Stimulated activated CD4-positive, alpha-beta T cell treated with anti-CD3 and anti-CD28 coated beads, Interleukin-1b, Interleukin-23, amount 100 ng/mL, for 1 hour (primary cell): Measurements from ENCODE around the gene TBC1D12.
"Not testable (repeated sequence)": the region's sequence is repeated elsewhere in the genome, so short reads cannot be mapped to it uniquely, and the experiment has no call there.

ENCODE experiments used
- DNase-seq, 2 donors: peaks; one replicate each; pipeline ENCODE4 v3.0.0-alpha.2; 2020; ENCODE audit warnings: low read depth in 2 of 2

TBC1D12 gene

DNA sequence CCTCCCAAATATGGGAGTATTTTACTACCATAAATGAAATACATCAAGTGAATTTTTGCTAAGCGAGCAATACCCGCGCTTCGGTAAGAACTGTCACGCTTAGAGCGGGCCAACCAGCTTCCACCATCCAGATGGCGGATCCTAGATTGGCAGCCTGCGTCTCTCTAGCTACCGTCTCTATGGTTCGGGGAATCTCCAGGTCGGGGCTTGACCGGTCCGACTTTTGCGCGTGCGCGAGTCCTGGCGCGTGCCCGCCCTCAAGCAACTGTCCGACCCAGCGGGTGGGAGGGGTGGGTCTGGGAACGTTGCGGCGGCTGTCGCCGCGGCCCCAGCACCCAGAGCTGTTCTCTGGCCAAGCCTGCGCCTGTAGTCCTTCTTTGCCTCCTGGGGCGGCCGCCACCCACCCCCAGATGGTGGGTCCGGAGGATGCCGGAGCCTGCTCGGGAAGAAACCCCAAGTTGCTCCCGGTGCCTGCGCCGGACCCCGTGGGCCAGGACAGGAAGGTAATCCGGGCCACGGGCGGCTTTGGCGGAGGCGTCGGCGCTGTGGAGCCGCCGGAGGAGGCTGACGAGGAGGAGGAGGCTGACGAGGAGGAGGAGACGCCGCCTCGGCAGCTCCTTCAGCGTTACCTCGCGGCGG lies at the start of gene TBC1D12:
Gene TBC1D12, plus strand, starts transcription at position 338 of the 639 bp plus-strand sequence. Its CDS starts 73 bp downstream, at position 411.
- no peak for DNase-seq

DNA sequence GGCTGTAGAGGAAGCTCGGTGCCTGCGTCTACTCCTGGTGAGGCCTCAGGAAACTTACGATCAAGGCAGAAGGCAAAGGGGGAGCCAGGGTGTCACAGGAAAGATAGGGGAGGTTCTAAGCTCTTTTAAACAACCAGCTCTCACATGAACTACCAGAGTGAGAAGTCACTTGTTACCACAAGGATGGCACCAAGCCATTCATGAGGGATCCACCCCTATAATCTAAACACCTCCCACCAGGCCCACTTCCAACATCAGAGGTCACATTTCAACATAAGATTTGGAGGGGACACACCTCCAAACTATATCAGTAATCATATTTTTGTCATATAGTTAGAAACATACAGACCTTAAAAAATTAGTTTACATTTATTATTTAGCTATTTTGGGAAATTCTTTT lies 49.0 kb upstream of the TBC1D12 start:
- no peak for DNase-seq

DNA sequence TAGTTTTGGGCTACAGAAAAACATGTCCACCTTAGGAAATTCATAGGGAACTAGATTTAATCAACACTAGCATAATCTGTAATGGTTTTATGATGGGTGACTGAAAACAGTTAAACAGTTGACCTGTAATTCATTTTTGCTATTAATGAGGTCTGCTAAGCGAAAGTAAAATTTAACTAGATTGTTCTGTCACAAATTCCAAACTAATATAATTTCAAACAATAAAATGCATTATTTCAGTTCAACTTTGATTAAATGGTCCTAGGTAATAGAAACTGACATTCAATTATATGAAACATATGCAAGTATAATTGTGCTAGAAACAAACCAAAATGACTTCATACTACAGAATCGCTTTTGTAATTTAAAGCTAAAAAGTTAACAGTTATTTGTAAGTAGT lies 46.5 kb upstream of the TBC1D12 start:
- no peak for DNase-seq

GRCh38 chr10:94357193-94357592 lies 45.1 kb upstream of the TBC1D12 start:
- DNase-seq, result no peak

DNA sequence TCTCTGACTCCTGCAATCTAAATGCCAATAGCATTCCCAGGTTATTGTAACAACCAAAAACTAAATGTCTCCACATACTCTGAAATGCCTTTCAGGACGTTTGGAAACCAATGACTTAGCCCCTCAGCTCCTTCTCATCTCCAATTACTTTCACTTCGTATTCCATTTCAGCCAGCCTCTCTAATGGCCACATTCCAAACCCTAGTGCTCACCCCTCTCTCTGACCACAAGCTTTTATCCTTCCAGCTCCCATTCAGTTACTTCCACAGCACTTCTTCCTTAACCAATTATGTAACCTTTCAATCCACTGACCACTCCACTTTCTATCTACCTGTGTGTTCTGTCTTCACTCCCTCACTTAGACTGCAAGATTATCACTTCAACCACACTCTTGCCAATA lies 43.9 kb upstream of the TBC1D12 start:
- no peak for DNase-seq

DNA sequence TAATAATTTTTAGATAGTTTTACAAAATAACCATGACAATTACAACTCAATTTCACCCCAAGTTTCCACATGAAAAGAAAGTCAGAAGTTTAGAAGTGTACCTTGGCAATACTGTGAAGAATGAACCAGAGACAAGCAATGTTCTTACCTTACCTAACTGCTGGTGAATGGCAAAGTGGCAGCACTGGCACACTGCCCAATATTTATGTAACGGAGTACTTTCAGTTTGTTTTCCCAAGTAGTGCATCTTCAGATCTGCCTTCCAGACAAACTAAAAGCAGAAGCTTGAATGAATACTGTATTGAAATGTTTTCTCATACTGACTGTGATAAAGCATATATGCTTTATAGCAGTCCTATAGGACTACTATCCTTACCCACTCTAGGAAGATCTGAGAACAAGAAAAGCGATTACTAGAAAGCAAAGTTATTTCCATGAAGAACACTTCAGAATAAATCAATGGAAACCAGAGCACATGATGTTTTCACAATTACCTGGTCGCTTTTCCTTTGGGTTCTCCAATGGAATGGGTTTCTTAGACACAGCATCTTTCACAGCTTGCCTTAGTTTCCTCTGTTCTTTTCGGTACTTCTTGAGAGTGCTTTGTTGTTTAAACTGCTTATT lies 41.1 kb upstream of the TBC1D12 start:
- DNase-seq, result no peak

GRCh38 chr10:94362360-94363250 lies 39.7 kb upstream of the TBC1D12 start, which contains the start of gene NOC3L:
TSS of gene NOC3L (minus strand) at chr10:94362939. CDS start at chr10:94362838, 101 bp downstream.
- DNase-seq, result peak; percentile 78 to 96

DNA sequence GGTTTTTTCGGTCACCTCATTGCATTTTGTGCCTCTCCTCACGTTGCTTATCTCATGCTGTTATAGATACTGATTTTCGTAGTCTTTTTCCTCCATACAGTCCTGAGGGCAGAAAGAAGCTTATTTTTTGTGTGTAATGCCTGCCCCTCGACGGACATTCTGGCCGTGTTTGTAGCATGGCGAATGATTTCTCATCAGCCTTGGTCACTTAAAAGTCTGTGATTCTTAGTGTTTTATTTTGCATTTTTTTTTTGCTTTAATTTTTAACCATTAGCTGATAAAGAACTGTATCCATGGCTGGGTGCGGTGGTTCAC lies 39.1 kb upstream of the TBC1D12 start:
- DNase-seq, result no peak

DNA sequence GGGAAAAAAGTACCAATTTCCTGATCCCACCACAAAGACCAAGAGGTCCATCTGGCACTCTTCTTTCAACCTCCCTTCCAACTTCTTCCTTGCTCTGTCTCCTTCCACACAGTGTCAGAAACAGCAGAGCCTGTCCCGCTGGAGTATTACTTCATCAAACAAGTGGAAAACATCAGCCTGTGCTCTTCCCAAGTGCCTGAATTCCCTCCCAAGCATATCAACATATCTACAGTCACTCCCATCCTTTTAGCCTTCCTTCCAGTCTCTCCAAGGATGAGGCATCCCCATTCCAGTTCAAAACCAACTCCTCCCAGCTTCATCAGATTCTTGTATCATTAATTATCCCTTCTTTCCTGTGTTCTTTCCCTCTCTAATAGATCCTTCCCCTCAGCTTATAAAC lies 37.9 kb upstream of the TBC1D12 start:
- DNase-seq, result no peak

DNA sequence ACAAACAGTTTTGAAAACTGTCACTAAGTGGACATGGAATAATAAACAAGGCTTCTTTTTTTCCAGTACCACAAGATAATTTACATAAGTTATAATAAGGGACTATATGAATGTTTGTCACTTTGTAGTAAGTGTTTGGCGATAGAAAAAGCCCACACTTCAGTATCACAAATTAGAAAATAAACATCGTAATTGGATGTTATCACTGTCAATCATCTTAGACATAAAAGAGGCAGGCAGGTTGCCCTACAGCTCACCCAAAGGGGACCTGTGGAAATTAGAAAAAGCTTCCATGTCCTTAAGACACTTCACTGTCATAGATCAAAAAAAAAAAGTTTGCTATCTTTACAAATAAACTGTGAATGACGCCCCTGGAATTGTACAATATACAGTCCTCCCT lies 36.0 kb upstream of the TBC1D12 start:
- no peak for DNase-seq

- DNase-seq, result no peak
Observed at GRCh38 chr10:94370501-94370900, 31.8 kb upstream of the TBC1D12 start.

DNA sequence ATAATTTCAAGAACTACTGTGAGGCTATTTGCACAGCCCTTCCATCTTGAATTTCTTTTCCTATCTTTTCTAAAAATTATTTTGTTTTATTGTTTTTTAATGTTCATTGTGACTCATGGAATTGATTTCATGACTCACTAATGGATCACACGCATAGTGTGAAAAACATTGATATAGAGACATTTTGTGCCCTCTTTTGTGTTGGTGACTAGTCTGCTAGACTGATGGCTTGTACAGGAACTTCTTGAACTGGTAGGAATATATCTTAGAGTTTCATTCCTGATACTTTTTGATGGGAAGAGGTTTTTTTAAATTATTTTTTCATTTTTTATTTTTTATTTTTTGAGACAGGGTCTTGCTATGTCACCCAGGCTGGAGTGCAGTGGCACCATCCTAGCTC lies 27.0 kb upstream of the TBC1D12 start:
- no peak for DNase-seq

DNA sequence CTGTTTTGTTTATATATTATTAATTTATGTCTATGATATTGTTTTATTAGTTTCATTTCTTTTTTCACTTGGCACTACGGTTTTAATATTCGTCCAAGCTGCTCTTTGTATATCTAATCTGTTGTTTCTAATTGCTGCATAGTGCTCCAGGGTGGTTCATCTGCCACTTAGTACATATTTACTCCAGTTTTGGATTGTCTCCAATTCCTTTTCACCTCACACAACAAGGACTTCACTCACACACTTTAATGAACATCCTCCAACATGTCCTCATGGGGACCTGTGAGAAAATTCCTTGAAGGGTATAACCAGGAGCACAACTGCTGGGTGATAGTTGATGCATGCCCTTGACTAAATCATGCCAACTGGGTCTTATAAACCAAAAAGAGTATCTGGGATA lies 25.5 kb upstream of the TBC1D12 start:
- DNase-seq, result no peak

DNA sequence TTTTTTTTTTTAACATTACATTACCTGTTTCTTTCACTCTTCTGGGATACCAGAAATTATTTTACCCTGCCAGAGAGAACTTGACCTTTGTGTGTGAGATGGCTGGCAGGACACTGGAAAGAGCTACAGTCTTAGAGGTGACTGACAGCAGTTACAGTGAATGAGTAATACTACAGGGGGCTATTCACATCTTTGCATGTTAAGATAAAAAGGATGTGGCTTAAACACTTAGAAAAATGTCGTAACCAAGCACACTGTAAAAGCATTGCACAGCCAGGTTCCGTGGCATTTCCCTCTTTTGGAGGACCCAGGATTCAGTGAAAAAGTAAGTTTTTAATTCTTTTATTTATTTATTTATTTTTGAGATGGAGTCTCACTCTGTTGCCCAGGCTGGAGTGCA lies 18.8 kb upstream of the TBC1D12 start:
- no peak for DNase-seq

GRCh38 chr10:94385733-94386132 lies 16.6 kb upstream of the TBC1D12 start:
- DNase-seq, result not testable (repeated sequence)

- not testable (repeated sequence) for DNase-seq
Observed at GRCh38 chr10:94392117-94392516, 10.2 kb upstream of the TBC1D12 start.

GRCh38 chr10:94397549-94398370 lies 4.6 kb upstream of the TBC1D12 start:
- no peak for DNase-seq

DNA sequence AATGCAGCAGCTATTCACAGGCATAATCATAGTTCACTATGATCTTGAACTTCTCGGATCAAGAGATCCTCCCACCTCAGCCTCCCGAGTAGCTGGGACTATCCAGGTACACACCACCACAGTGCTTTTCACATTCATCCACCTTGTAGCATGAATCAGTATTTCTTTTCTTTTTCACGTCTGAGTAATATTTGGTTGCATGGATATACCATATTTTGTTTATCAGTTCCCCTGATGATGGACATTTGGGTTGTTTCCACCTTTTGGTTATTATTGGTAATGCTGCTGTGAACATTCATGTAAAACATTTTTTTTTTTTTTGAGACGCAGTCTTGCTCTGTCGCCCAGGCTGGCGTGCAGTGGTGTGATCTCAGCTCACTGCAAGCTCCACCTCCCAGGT lies 3.6 kb upstream of the TBC1D12 start:
- no peak for DNase-seq

GRCh38 chr10:94402843-94403379 lies 570 bp downstream of the TBC1D12 start:
- DNase-seq, result no peak

GRCh38 chr10:94403380-94404213 lies 1.3 kb downstream of the TBC1D12 start:
- DNase-seq, result no peak

GRCh38 chr10:94405406-94405805 lies 3.1 kb downstream of the TBC1D12 start:
- DNase-seq, result no peak
